Loucy (cell line): ENCODE data around the gene SHC3.

Source experiments
- H2AFZ ChIP-seq: fragments of 200-600 bp; sonication (generic); 2 replicates; pipeline ENCODE4 v1.6.0; 2016; ENCODE audit warnings: antibody characterized with exemption, mild to moderate bottlenecking, low read length, moderate library complexity
- H3F3A ChIP-seq: fragments of 200-600 bp; 2 replicates; pipeline ENCODE4 v1.6.0; 2016; ENCODE audit warnings: antibody characterized with exemption, low read depth, mild to moderate bottlenecking
- H3K27me3 ChIP-seq: fragments of 200-600 bp; sonication (generic); 2 replicates; pipeline ENCODE4 v1.6.1; 2014; ENCODE audit warnings: low read length, mild to moderate bottlenecking; ENCODE audit not compliant: insufficient read depth, poor library complexity, severe bottlenecking
- H3K36me3 ChIP-seq: fragments of 200-600 bp; sonication (generic); 2 replicates; pipeline ENCODE4 v1.6.1; 2016; ENCODE audit warnings: low read length; ENCODE audit not compliant: insufficient read depth
- H3K4me1 ChIP-seq: fragments of 200-600 bp; sonication (generic); 2 replicates; pipeline ENCODE4 v1.5.1; 2014; ENCODE audit warnings: low read length, mild to moderate bottlenecking; ENCODE audit not compliant: insufficient read depth, poor library complexity, severe bottlenecking
- H3K4me2 ChIP-seq: fragments of 200-600 bp; sonication (generic); 2 replicates; pipeline ENCODE4 v1.6.0; 2014; ENCODE audit warnings: antibody characterized with exemption, low read length, low read depth, mild to moderate bottlenecking; ENCODE audit not compliant: poor library complexity, severe bottlenecking
- H3K4me3 ChIP-seq: fragments of 200-600 bp; sonication (generic); 2 replicates; pipeline ENCODE4 v1.5.1; 2014; ENCODE audit warnings: low read length, mild to moderate bottlenecking, mixed read lengths; ENCODE audit not compliant: poor library complexity, severe bottlenecking
- H3K79me2 ChIP-seq: fragments of 200-600 bp; sonication (generic); 2 replicates; pipeline ENCODE4 v1.6.1; 2014; ENCODE audit warnings: low read length; ENCODE audit not compliant: insufficient read depth
- H3K9ac ChIP-seq: fragments of 200-600 bp; sonication (generic); 2 replicates; pipeline ENCODE4 v1.6.0; 2014; ENCODE audit warnings: mild to moderate bottlenecking, low read depth, low read length, moderate library complexity; ENCODE audit not compliant: poor library complexity, severe bottlenecking
- H3K9me2 ChIP-seq: fragments of 200-600 bp; sonication (generic); replicated peaks from 2 replicates; pipeline ENCODE4 v1.6.1; 2016; ENCODE audit warnings: low read depth, low read length, mixed read lengths
- H3K9me3 ChIP-seq: fragments of 200-600 bp; sonication (generic); 2 replicates; pipeline ENCODE4 v1.6.1; 2014; ENCODE audit warnings: mild to moderate bottlenecking, antibody characterized with exemption, low read length, low read depth; ENCODE audit not compliant: insufficient read depth
- H4K20me1 ChIP-seq: fragments of 200-600 bp; sonication (generic); 2 replicates; pipeline ENCODE4 v1.6.0; 2014; ENCODE audit warnings: antibody characterized with exemption, low read length, mild to moderate bottlenecking; ENCODE audit not compliant: insufficient read depth, poor library complexity, severe bottlenecking
- CTCF ChIP-seq: fragments of 200-600 bp; sonication (generic); conservative IDR thresholded peaks from 2 replicates; pipeline ENCODE4 v1.5.1; 2014; ENCODE audit warnings: mild to moderate bottlenecking, antibody characterized with exemption, low read length
- EZH2phosphoT487 ChIP-seq: fragments of 200-600 bp; IDR thresholded peaks from 2 replicates; pipeline ENCODE4 v1.6.1; 2018; ENCODE audit warnings: antibody characterized with exemption, mild to moderate bottlenecking, moderate library complexity, borderline replicate concordance

The SHC3 gene

DNA sequence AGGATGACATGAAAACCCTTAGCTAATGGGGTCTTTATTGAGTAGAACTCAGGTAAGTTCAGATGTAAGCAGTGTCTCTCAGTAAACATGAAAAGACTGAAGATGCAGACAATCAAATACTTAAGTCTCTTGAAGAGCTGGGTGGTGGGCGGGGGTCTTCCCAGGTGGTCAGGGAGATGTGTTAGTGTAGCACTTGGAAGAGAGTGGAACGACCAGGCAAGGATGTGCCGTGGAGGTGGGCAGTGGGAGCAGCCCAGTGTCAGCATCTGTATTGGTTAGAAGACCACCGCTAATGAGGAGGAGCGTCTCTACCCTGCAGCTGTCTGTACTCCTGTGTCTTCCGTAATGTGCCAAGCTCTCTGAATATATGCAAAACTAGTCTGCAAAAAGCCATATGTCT is 183.0 kb downstream of the SHC3 start:
- Histone ChIP-seq H3K9ac (no peak overlapping the region), H3K4me3 (no peak overlapping the region), H3F3A (no peaks in the 10 kb centered on the region), H3K36me3 (no peaks in the 10 kb centered on the region), H3K9me2 (no peaks in the 10 kb centered on the region), H4K20me1 (no peaks in the 10 kb centered on the region), H2AFZ (no peak overlapping the region), H3K4me2 (no peak overlapping the region), H3K27me3 (no peaks in the 10 kb centered on the region), H3K9me3 (no peaks in the 10 kb centered on the region), H3K79me2 (no peaks in the 10 kb centered on the region), H3K4me1 (peaks cover 15% of the 10 kb centered on the region)
- no peak for TF ChIP-seq CTCF
- TF ChIP-seq EZH2phosphoT487, result no peak

DNA sequence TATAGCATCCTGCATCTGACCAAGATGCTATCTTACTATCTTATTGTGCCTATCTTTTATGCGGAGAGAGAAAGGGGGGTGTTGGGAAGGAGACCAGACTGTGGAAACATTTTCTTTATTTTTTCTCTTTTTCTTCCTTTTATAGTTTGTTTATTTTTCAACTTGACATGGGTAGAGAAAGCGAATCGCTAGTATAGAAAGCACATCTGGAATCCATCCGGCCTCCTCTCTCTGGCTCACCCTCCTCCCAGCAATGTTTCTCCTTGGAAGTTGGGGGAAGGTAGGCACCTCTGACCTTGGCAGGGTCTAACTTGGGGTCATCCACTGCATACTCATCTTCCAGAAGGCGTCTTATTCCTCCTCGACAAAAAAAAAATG is 183.4 kb downstream of the SHC3 start:
- H3K9me2 ChIP-seq, result no peaks in the 10 kb centered on the region
- H2AFZ ChIP-seq, result no peak overlapping the region
- no peaks in the 10 kb centered on the region for H3K36me3 ChIP-seq
- H3K9ac ChIP-seq, result no peak overlapping the region
- no peaks in the 10 kb centered on the region for H3K9me3 ChIP-seq
- no peak overlapping the region for H3K4me3 ChIP-seq
- H3K4me2 ChIP-seq, result no peak overlapping the region
- TF ChIP-seq EZH2phosphoT487, result no peak
- no peak for TF ChIP-seq CTCF
- H3K4me1 ChIP-seq, result peaks cover 13% of the 10 kb centered on the region
- no peaks in the 10 kb centered on the region for H3K79me2 ChIP-seq
- no peaks in the 10 kb centered on the region for H4K20me1 ChIP-seq
- H3K27me3 ChIP-seq, result no peaks in the 10 kb centered on the region
- no peaks in the 10 kb centered on the region for H3F3A ChIP-seq

DNA sequence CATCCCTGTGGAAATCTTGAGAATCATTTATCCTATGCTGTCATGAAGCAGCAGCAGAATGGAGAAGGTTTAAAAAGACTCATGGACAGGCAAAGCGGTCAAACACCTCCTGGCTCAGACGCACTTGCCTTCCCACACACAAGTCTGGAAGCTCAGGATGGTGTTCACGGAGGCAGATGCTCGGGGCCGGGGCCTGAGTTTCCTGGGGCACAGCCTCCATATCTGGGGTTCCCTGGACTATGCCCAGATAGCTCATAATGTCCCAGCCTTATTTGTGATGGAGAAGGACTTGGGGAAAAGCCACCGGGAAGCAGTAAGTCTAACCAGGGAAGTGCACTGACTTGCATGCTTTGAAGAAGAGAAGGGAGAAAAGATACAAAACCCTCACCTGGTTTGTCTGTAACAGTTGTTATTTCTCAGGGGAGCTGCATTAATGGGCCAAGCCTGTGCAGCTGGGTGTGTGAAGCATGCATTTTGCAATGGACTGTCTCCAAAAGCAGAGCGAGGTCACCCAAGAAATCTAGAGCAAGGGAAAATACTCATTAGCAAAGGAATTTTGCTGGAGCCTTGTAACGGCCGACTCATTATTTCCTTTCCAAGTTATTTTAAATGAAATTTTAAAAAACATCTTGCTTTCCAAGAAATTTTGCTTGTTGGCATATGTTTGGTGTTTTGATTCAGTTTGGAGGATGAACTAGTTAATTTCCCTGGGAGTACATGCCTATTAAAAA is 184.0 kb downstream of the SHC3 start:
- TF ChIP-seq EZH2phosphoT487 (no peak), CTCF (no peak)

More for the DNA sequence above, 184.0 kb downstream of the SHC3 start:
- Histone ChIP-seq H3K4me3 (no peak overlapping the region), H3K4me2 (no peak overlapping the region), H3K9me2 (no peaks in the 10 kb centered on the region), H3K4me1 (peaks cover 18% of the 10 kb centered on the region), H3K27me3 (no peaks in the 10 kb centered on the region), H3K79me2 (no peaks in the 10 kb centered on the region), H3F3A (no peaks in the 10 kb centered on the region), H3K9ac (no peak overlapping the region), H3K36me3 (no peaks in the 10 kb centered on the region), H2AFZ (no peak overlapping the region), H4K20me1 (no peaks in the 10 kb centered on the region), H3K9me3 (no peaks in the 10 kb centered on the region)
